Stimulated activated CD4-positive, alpha-beta T cell treated with anti-CD3 and anti-CD28 coated beads, Interleukin-1b, Interleukin-23, amount 100 ng/mL, for 24 hours (primary cell): ENCODE results near the gene SLC25A48.
"Not testable (repeated sequence)": the region's sequence is repeated elsewhere in the genome, so short reads cannot be mapped to it uniquely, and the experiment has no call there.

Experiments
- DNase-seq, 4 experiments: peaks; one replicate each; pipeline ENCODE4 v3.0.0-alpha.2; 2020; ENCODE audit warnings: low read depth in 4 of 4, low spot score in 1 of 4

SLC25A48 gene

GRCh38 chr5:135851915-135852845 is 17.7 kb downstream of the SLC25A48 start:
- DNase-seq = no peak

GRCh38 chr5:135857630-135858311 is 23.3 kb downstream of the SLC25A48 start:
- no peak for DNase-seq

GRCh38 chr5:135859186-135859585 is 24.7 kb downstream of the SLC25A48 start:
- DNase-seq = not testable (repeated sequence)

GRCh38 chr5:135859641-135860040 is 25.2 kb downstream of the SLC25A48 start:
- no peak for DNase-seq

- no peak for DNase-seq
These were observed 27.2 kb downstream of the SLC25A48 start for GRCh38 chr5:135861641-135862040.

- no peak for DNase-seq
These were observed 27.6 kb downstream of the SLC25A48 start for GRCh38 chr5:135862086-135862485.

GRCh38 chr5:135862744-135863143 is 28.3 kb downstream of the SLC25A48 start:
- DNase-seq = no peak

- DNase-seq = no peak
These were observed 30.3 kb downstream of the SLC25A48 start for GRCh38 chr5:135864503-135865435.

GRCh38 chr5:135866016-135866415 is 31.6 kb downstream of the SLC25A48 start:
- DNase-seq = no peak

GRCh38 chr5:135867599-135867998 is 33.1 kb downstream of the SLC25A48 start:
- no peak for DNase-seq

- no peak for DNase-seq
These were observed 34.2 kb downstream of the SLC25A48 start for GRCh38 chr5:135868681-135869080.

GRCh38 chr5:135869276-135869675 is 34.8 kb downstream of the SLC25A48 start:
- no peak for DNase-seq

GRCh38 chr5:135869935-135870334 is 35.5 kb downstream of the SLC25A48 start:
- DNase-seq = no peak

- DNase-seq = no peak
These were observed 36.9 kb downstream of the SLC25A48 start for GRCh38 chr5:135871268-135871915.

- no peak for DNase-seq
These were observed 39.4 kb downstream of the SLC25A48 start for GRCh38 chr5:135873831-135874230.

- DNase-seq = no peak
These were observed 40.0 kb downstream of the SLC25A48 start for GRCh38 chr5:135874461-135874860.

GRCh38 chr5:135875567-135875966 is 41.1 kb downstream of the SLC25A48 start:
- no peak for DNase-seq

GRCh38 chr5:135876146-135876545 is 41.7 kb downstream of the SLC25A48 start:
- no peak for DNase-seq

- DNase-seq = no peak
These were observed 43.2 kb downstream of the SLC25A48 start for GRCh38 chr5:135877570-135878155.

GRCh38 chr5:135878156-135878620 is 43.7 kb downstream of the SLC25A48 start:
- no peak for DNase-seq
